ENCODE data around the gene YARS1. TPM values are rescaled to one million over a fixed set of nuclear protein-coding genes. Genes with fewer than 3 reads are reported as not detected.
A peak's percentile ranks its signal among the peaks of the same experiment; 100 is the strongest.

The YARS1 gene
- total and polyA plus RNA-seq, 2 of the 13 experiments (the other 11 are each of a cell fraction or from before 2014, with no cell fraction given): 50.1 to 113 TPM

DNA sequence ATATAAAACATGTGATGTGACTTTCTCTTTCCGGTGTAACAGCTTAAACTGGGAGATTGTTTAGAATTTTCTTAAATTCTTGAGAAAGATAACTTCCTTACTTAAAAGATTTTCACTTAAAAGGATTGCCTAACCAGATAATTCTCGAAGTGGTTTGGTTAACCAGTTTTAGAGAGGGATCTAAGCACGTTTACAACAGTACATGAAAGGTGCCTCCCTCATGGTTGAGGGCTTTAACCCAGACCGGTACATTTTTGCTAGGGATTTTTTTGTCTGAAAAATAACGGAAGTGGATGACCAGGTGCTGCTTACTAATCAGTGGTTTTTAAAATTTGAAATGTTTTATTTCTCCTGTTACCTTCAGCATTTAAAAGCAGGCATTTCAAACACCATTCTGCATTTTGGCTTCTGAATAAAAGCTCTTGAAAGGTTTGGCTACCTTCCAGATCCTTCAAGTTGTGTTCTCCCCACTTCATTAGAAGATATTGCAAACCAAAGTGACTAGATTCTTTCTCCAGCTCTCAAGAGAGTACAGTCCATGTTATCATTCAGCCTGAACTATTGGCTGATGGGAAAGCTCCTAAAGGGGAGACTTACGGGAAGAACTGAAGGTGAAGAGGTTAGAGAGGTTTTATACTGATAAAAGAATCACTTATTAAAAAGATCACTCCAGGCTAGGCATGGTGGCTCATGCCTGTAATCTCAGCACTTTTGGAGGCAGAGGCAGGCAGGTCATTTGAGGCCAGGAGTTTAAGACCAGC is 13.1 kb upstream of the YARS1 start (continued):
- TF ChIP-seq ZNF660 (CRISPR knock-in tag; IDR thresholded peaks at IDR 0.05; ENCODE audit: borderline replicate concordance, low read depth) (no peak), RBAK (CRISPR knock-in tag; IDR thresholded peaks at IDR 0.05) (no peak), PPARG (CRISPR knock-in tag; conservative IDR thresholded peaks at IDR 0.05) (no peak), ONECUT2 (CRISPR knock-in tag; IDR thresholded peaks at IDR 0.05) (no peak), ZKSCAN8 (CRISPR knock-in tag; IDR thresholded peaks at IDR 0.05; ENCODE audit: borderline replicate concordance) (no peak), BHLHE40 (IDR thresholded peaks at IDR 0.05; ENCODE audit: low read length) (no peak), ZMYM3 (CRISPR knock-in tag; IDR thresholded peaks at IDR 0.05) (no peak), ZNF615 (CRISPR knock-in tag; IDR thresholded peaks at IDR 0.05; ENCODE audit: borderline replicate concordance) (no peak)
- TF ChIP-seq, protein P1, sequence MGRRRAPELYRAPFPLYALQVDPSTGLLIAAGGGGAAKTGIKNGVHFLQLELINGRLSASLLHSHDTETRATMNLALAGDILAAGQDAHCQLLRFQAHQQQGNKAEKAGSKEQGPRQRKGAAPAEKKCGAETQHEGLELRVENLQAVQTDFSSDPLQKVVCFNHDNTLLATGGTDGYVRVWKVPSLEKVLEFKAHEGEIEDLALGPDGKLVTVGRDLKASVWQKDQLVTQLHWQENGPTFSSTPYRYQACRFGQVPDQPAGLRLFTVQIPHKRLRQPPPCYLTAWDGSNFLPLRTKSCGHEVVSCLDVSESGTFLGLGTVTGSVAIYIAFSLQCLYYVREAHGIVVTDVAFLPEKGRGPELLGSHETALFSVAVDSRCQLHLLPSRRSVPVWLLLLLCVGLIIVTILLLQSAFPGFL (CRISPR knock-in tag; IDR thresholded peaks at IDR 0.05): no peak

DNA sequence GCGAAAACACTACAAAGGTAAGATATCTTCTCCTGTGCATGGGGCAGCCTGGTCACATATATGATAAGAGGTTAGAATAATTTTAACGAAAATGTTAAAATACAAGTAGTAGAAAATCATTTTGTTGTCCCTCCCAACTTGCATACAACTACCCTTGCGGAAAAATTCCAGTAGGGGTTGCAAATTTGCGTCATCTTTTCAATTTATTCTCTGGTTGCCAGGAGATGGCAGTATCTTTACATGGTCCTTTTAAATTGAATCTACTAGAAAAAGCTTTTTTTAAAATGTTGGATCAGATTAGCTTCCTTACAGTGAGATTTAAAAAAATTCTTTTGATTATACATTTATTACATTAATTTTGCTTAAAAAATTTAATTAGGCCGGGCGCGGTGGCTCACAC is 11.2 kb upstream of the YARS1 start:
- Histone ChIP-seq H4K20me1 (ENCODE audit: insufficient read depth, low read length) (no peaks in the 10 kb centered on the region), H3K79me2 (ENCODE audit: insufficient read depth, low read length) (no peaks in the 10 kb centered on the region), H3K36me3 (replicated peaks in 1 of 2; ENCODE audit: control insufficient read depth in 1 of 2, insufficient read depth in 2 of 2, low read length in 2 of 2) (peaks cover 10 to 34% of the 10 kb centered on the region in 2 experiments), H3K27ac (ENCODE audit: extremely low read length, insufficient read depth, low read length) (no peak overlapping the region), H3K4me1 (ENCODE audit: insufficient read depth, low read length) (no peaks in the 10 kb centered on the region), H3K27me3 (ENCODE audit: control insufficient read depth in 1 of 2, insufficient read depth in 2 of 2, low read length in 2 of 2) (no peaks in the 10 kb centered on the region), H3K4me2 (ENCODE audit: low read depth, low read length) (no peak overlapping the region), H3K9me3 (ENCODE audit: low read length) (no peaks in the 10 kb centered on the region), H3K4me3 (replicated peaks in 1 of 3; ENCODE audit: insufficient read depth in 1 of 3, low read depth in 2 of 3, low read length in 3 of 3) (no peak overlapping the region), H2AFZ (ENCODE audit: low read length) (no peak overlapping the region), H3K9ac (ENCODE audit: insufficient read depth, low read depth, low read length) (no peak overlapping the region)
- ChIA-PET CTCF (ENCODE audit: low intra/inter-chr PET ratio, low total read pairs) (no interaction called here), POLR2A (no interaction called here)
- WGBS (ENCODE audit: low lambda C conversion rate): 94% methylated on average over 7 of the region's 7 CpGs
- intact Hi-C loops (cut with micrococcal nuclease; ENCODE audit: unreplicated experiment): no loop called here
- in situ Hi-C loops (cut with HindIII; ENCODE audit: extremely low pct_ligation_motif_present, low pct_unique_long_range_greater_than_20kb): loop anchor here (10.0 kb wide), 1 partner anchor 46 kb away; the partner anchor contains the start of gene FNDC5
- FAIRE-seq: no peak
- TF ChIP-seq ZNF354B (CRISPR knock-in tag; IDR thresholded peaks at IDR 0.05): no peak
- peak; percentile 36; the same call in 1 of the 2 replicates for TF ChIP-seq STAG1 (CRISPR knock-in tag; IDR thresholded peaks at IDR 0.05)
- peak; percentile 21; the same call in 1 of the 2 replicates for TF ChIP-seq CEBPG (CRISPR knock-in tag; IDR thresholded peaks at IDR 0.05)
- no peak for TF ChIP-seq NR2F2 (IDR thresholded peaks at IDR 0.05; ENCODE audit: borderline replicate concordance, low read depth)
- no peak for TF ChIP-seq MED13 (CRISPR knock-in tag; IDR thresholded peaks at IDR 0.05)
- no peak for ATAC-seq
- no TSS peak for BruUV-seq (replicated peaks)
- DNase-seq (ENCODE audit: low spot score): peak; percentile 39

All from HepG2 (cell line).